ENCODE data around the gene TBC1D10B. TPM values are rescaled to one million over a fixed set of nuclear protein-coding genes. Genes with fewer than 3 reads are reported as not detected.

Gene TBC1D10B
- total RNA-seq, 1 experiment from 2014 or later = 49.2 TPM

DNA sequence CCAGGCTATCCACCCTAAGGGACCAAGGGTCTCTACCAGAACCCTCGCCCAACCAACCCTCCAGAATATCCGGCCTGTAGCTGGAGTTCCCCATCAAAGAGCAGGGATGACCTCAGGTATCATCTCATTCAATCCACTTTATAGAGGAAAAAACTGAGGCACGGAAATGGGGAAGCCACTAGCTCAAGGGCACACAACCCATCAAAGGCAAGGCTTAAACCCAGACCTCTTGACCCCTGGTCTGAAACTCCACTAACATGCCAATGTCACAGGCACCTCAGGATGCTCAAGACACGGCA is 1.6 kb downstream of the TBC1D10B start:
- intact Hi-C loops (cut with micrococcal nuclease) = no loop called here
- POLR2A ChIA-PET = no interaction called here
- peaks cover 60% of the 10 kb centered on the region for H3K79me2 ChIP-seq (ENCODE audit: insufficient read depth, low read length)

DNA sequence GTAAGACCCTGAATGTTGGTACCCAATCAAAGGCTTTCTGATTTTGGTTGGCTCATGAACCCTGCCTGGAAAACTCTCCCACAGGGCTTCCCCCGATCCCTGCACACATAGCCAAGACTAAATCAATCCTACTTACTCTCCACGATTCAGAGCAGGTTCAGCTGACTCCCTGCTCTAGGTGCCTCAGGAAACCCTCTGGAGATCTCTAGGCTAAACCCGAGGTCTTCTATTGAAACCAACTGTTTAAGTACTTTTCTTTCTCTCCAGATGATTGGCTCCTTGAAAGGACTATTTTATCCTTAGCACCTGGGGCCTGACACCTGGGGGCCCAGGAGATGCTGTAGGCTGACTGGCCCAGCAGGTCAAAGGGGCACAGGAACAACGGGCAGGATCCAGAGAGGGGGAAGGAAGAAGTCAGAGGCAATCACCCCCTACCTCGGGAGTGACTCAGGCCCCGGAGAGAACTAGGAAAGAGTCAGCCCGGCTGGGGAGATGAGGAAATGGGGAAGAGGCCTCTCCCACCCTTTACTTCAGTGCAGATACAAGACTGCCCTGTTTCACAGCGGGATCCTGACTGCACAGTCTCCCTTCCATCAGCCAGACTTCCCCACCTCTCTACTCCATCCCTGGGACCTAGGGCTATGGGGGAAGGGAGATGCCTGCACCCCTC is 2.0 kb downstream of the TBC1D10B start:
- Histone ChIP-seq H3K4me2 (ENCODE audit: low read length) (peak overlapping the region; percentile 92), H3K79me2 (ENCODE audit: insufficient read depth, low read length) (peaks cover 65% of the 10 kb centered on the region), H3K36me3 (ENCODE audit: control insufficient read depth in 1 of 2, insufficient read depth in 2 of 2, low read length in 2 of 2) (peaks cover 14 to 16% of the 10 kb centered on the region in 2 experiments), H3K9me3 (ENCODE audit: control insufficient read depth in 1 of 2, insufficient read depth in 1 of 2, low read depth in 1 of 2, low read length in 2 of 2) (no peaks in the 10 kb centered on the region), H3K9ac (ENCODE audit: low read length) (peak overlapping the region; percentile 82), H3K27me3 (ENCODE audit: insufficient read depth, low read length) (no peaks in the 10 kb centered on the region), H2AFZ (ENCODE audit: low read depth, low read length, poor library complexity, severe bottlenecking) (no peak overlapping the region), H3K9me2 (ENCODE audit: insufficient read depth) (no peaks in the 10 kb centered on the region), H3K27ac (ENCODE audit: low read depth, low read length) (no peak overlapping the region), H3K4me3 (replicated peaks in 1 of 2; ENCODE audit: low read depth in 1 of 2, low read length in 2 of 2) (peak overlapping the region; percentile 79 to 87), H4K20me1 (ENCODE audit: insufficient read depth) (no peaks in the 10 kb centered on the region), H3K4me1 (ENCODE audit: control insufficient read depth in 1 of 2, insufficient read depth in 2 of 2, low read length in 2 of 2) (peaks cover 18 to 30% of the 10 kb centered on the region in 2 experiments)
- intact Hi-C loops (cut with micrococcal nuclease) = no loop called here
- CTCF ChIA-PET = no interaction called here
- no peak for TF ChIP-seq CEBPB (IDR thresholded peaks at IDR 0.05; ENCODE audit: low read depth)
- TF ChIP-seq EGR1 (IDR thresholded peaks at IDR 0.05; ENCODE audit: low read depth) = no peak
- no peak for TF ChIP-seq POLR2AphosphoS5 (IDR thresholded peaks at IDR 0.05; ENCODE audit: low read depth, low read length)
- no peak for TF ChIP-seq ZNF274 (IDR thresholded peaks at IDR 0.05; ENCODE audit: low read depth, low read length)
- TF ChIP-seq CBX3 (IDR thresholded peaks at IDR 0.05; ENCODE audit: low read depth) = no peak
- no peak for TF ChIP-seq RAD21 (IDR thresholded peaks at IDR 0.05; ENCODE audit: low read depth)
- no peak for TF ChIP-seq SP1 (IDR thresholded peaks at IDR 0.05; ENCODE audit: low read depth)
- TF ChIP-seq YY1 (IDR thresholded peaks at IDR 0.05; ENCODE audit: extremely low read depth, insufficient replicate concordance, low read depth, low read length) = no peak
- no peak for TF ChIP-seq SRF (IDR thresholded peaks at IDR 0.05; ENCODE audit: low read depth)
- TF ChIP-seq, protein P1, sequence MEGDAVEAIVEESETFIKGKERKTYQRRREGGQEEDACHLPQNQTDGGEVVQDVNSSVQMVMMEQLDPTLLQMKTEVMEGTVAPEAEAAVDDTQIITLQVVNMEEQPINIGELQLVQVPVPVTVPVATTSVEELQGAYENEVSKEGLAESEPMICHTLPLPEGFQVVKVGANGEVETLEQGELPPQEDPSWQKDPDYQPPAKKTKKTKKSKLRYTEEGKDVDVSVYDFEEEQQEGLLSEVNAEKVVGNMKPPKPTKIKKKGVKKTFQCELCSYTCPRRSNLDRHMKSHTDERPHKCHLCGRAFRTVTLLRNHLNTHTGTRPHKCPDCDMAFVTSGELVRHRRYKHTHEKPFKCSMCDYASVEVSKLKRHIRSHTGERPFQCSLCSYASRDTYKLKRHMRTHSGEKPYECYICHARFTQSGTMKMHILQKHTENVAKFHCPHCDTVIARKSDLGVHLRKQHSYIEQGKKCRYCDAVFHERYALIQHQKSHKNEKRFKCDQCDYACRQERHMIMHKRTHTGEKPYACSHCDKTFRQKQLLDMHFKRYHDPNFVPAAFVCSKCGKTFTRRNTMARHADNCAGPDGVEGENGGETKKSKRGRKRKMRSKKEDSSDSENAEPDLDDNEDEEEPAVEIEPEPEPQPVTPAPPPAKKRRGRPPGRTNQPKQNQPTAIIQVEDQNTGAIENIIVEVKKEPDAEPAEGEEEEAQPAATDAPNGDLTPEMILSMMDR (IDR thresholded peaks at IDR 0.05 in 2 of 3, conservative IDR thresholded peaks at IDR 0.05 in 1 of 3; ENCODE audit: borderline replicate concordance in 1 of 3, insufficient read depth in 1 of 3, low read depth in 2 of 3, low read length in 2 of 3) = no peak
- TF ChIP-seq TCF7L2 (IDR thresholded peaks at IDR 0.05; ENCODE audit: borderline replicate concordance, extremely low read depth, insufficient read depth, insufficient read length) = no peak
- TF ChIP-seq JUND (IDR thresholded peaks at IDR 0.05) = no peak
- TF ChIP-seq ZFX (IDR thresholded peaks at IDR 0.05) = no peak
- TF ChIP-seq EZH2phosphoT487 (IDR thresholded peaks at IDR 0.05; ENCODE audit: borderline replicate concordance) = no peak
- TF ChIP-seq, protein P2, sequence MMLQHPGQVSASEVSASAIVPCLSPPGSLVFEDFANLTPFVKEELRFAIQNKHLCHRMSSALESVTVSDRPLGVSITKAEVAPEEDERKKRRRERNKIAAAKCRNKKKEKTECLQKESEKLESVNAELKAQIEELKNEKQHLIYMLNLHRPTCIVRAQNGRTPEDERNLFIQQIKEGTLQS (IDR thresholded peaks at IDR 0.05) = no peak
- no peak for TF ChIP-seq EZH2 (IDR thresholded peaks at IDR 0.05)
- RAD21 ChIA-PET (ENCODE audit: low non-redundant PET in 1 of 2, low total read pairs in 2 of 2, uncharacterized antibody in 2 of 2, unreplicated experiment in 2 of 2) = no interaction called here
- no peak for DNase-seq (ENCODE audit: low read depth, low spot score)
- POLR2A ChIA-PET = no interaction called here
- BruUV-seq (replicated peaks) = no TSS peak
- ATAC-seq = no peak

More for the DNA sequence above, 1.6 kb downstream of the TBC1D10B start:
- ChIA-PET RAD21 (ENCODE audit: low non-redundant PET in 1 of 2, low total read pairs in 2 of 2, uncharacterized antibody in 2 of 2, unreplicated experiment in 2 of 2) (no interaction called here), CTCF (no interaction called here)
- Histone ChIP-seq H2AFZ (ENCODE audit: low read depth, low read length, poor library complexity, severe bottlenecking) (no peak overlapping the region), H3K9me2 (ENCODE audit: insufficient read depth) (no peaks in the 10 kb centered on the region), H3K27ac (ENCODE audit: low read depth, low read length) (peak overlapping the region; percentile 84; the same call in 1 of the 2 replicates), H3K9ac (ENCODE audit: low read length) (peak overlapping the region; percentile 82), H3K9me3 (ENCODE audit: control insufficient read depth in 1 of 2, insufficient read depth in 1 of 2, low read depth in 1 of 2, low read length in 2 of 2) (no peaks in the 10 kb centered on the region), H4K20me1 (ENCODE audit: insufficient read depth) (no peaks in the 10 kb centered on the region), H3K4me3 (replicated peaks in 1 of 2; ENCODE audit: low read depth in 1 of 2, low read length in 2 of 2) (peak overlapping the region; percentile 79 to 87), H3K4me1 (ENCODE audit: control insufficient read depth in 1 of 2, insufficient read depth in 2 of 2, low read length in 2 of 2) (peaks cover 18 to 30% of the 10 kb centered on the region in 2 experiments), H3K4me2 (ENCODE audit: low read length) (peak overlapping the region; percentile 92), H3K36me3 (ENCODE audit: control insufficient read depth in 1 of 2, insufficient read depth in 2 of 2, low read length in 2 of 2) (peaks cover 14% of the 10 kb centered on the region in 2 experiments), H3K27me3 (ENCODE audit: insufficient read depth, low read length) (no peaks in the 10 kb centered on the region)
- no TSS peak for BruUV-seq (replicated peaks)
- ATAC-seq (no peak), DNase-seq (ENCODE audit: low read depth, low spot score) (no peak)
- TF ChIP-seq JUND (IDR thresholded peaks at IDR 0.05) = no peak
